CD4-positive, alpha-beta T cell treated with Interleukin-12 subunit alpha and Interleukin-12 subunit beta, for 1 hour (primary cell): ENCODE results near the gene OR1E2.
"Not testable (repeated sequence)": the region's sequence is repeated elsewhere in the genome, so short reads cannot be mapped to it uniquely, and the experiment has no call there.

ENCODE experiments used
- DNase-seq: peaks from one replicate; pipeline ENCODE4 v3.0.0-alpha.2; 2020

OR1E2 gene, protein sequence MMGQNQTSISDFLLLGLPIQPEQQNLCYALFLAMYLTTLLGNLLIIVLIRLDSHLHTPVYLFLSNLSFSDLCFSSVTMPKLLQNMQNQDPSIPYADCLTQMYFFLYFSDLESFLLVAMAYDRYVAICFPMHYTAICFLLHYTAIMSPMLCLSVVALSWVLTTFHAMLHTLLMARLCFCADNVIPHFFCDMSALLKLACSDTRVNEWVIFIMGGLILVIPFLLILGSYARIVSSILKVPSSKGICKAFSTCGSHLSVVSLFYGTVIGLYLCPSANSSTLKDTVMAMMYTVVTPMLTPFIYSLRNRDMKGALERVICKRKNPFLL

DNA sequence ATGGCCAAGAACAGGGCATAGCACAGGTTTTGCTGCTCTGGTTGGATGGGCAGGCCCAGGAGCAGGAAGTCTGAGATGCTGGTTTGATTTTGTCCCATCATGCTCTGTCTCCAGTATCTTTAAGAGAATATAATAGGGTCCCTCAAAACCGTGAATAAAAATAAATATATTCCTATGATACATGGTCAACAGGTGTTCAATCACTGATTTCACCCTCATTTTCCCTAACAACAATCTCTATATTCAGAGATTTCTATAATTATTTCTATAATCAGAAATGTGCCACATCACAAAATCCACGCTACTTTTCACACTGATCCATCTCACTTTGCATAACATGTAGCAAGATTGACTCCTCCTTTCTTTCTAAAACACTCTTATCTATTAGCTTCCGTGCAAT is at the start of gene OR1E2:
OR1E2 (minus strand) TSS at position 101 of the 400 bp plus-strand sequence; CDS start at position 101, 0 bp downstream.
- DNase-seq = no peak

DNA sequence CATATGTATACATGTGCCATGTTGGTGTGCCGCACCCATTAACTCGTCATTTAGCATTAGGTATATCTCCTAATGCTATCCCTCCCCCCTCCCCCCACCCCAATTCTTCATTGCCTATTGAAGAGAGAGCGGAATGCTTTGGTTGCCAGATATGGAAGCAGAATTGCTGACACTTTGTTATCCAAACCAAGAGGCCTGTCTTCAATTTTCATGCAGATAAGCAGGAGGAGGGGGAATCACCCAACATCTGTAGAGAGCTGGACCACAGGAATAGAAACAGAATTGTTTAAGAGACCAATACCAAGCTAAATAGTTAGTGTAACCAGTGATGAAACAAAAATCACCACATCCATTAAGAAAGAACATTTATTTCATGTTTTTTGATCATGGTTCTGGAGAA is 49.2 kb upstream of the OR1E2 start:
- DNase-seq = no peak

DNA sequence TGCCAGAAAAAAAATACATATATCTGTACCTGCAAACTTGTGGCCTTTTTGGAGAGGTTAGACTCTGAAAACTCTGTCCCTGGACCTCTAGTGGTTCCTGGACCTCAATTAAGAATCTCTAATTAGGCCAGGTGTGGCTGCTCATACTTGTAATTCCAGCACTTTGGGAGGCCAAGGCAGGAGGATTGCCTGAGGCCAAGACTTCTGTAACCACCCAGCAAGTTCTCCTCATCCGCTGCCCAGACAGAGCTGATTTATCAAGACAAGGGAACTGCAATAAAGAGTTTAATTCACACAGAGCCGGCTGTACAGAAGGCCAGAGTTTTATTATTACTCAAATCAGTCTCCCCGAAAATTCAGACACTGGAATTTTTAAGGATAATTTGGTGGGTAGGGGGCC is 46.3 kb upstream of the OR1E2 start:
- DNase-seq = no peak

DNA sequence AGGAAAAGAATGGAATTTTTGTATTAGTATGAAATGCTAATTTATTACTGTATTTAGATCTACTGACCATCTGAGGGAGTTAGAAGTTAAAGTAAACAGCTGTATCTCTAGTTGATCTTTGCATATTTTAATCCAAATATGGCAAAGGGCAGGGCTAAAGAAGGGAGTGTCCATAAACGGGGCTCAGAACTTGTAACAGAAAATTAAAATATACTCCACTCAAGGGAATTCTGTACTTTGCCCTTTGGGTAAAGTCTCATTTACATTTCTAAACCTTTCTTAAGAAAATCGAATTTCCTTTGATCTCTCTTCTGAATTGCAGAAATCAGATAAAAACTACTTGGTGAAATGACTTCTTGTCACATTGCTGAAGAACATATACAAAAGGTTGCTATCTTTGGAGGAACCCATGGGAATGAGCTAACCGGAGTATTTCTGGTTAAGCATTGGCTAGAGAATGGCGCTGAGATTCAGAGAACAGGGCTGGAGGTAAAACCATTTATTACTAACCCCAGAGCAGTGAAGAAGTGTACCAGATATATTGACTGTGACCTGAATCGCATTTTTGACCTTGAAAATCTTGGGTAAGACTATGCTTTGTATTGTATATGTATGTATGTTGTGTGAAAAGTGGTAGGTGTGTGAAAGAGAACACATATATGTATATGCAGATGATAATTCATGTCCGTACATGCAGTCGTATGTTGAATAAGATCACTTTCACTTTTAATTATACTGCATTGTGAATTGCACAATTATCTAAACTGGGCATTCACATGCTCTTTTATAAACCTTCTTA is 42.4 kb upstream of the OR1E2 start, which contains the start of gene ASPA:
ASPA (plus strand) TSS at position 186 of the 799 bp plus-strand sequence; CDS start at position 349, 163 bp downstream.
- DNase-seq = no peak

DNA sequence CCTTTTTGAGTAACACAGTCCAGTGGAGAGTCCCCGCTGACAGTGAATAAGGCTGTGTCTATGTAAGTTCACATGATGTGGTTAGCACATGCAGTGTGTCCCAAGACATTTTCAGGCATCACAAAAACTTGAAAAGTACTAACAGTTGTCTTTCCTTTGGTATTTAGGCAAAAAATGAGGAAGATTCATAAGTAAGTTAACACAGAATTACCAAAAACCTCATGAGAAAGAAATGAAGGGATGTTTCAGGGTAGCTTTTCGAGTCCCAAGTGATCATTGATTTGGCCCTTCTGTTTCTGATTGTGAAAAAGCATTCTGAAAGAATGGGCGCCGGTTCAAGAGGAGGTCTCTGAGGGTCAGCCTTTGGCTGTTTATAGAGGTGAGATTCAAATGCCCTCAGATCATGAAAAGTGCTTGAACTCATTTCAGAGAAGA is 41.6 kb upstream of the OR1E2 start:
- no peak for DNase-seq

DNA sequence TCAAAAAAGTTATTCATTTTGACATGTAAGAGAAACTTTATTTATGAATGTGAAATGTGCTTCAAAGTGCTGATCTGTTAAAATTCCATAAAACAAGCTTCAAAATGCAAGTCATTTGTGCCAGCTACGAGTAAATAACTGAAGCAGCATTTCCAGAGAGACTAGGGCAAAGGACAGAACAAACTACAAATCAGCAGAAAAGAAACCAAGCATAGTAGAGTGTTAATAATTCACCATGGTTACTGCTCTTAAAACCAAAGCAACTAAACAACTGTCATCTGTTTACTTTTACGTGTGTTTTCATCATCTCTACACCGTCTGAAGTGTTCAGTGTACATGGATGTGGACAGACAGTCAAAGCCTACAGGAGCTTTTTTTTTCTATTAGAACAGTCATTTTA is 40.6 kb upstream of the OR1E2 start:
- no peak for DNase-seq

DNA sequence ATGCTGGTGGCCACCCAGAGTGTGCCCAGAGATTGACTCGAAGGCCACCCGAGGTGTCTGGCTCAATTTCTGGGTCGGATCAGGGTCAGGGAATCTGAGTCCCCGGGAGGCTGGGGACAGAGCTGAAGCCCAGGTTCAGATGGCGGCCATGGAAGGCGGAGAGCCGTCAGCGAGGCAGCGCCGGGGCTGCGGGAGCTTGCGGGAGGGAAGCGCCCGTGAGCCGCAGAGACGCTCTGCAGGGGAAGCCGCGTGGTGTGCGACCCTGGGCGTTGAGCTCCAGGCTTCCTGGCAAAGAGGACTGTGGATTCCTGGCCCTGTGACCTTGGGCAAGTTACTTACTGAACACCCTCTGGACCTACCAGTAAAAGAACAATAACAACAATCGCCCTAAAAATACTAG is 38.5 kb upstream of the OR1E2 start:
- no peak for DNase-seq

DNA sequence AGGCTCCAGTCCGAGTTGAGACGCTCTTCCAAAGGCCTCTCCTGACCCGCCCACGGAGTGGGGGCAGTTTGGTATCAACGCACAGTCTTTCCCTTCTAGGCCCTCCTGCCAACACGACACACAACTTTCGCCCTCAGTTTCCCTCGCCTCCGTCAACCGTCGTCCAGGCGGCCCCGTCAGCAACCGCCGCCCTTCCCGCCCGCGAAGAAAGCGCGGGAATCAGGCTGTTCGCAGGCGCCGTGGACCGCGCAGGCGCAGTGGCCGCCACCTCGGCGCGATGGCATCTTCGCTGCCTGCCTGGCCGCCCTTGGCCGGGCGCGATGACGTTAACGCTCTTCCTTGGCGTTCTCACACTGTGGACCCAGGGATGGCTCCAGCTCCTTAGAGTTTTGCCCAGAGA is 38.0 kb upstream of the OR1E2 start, which contains the start of gene SPATA22:
SPATA22 (minus strand) TSS at position 221 of the 400 bp plus-strand sequence. CDS start 2,494 bp downstream, outside the sequence.
- no peak for DNase-seq

DNA sequence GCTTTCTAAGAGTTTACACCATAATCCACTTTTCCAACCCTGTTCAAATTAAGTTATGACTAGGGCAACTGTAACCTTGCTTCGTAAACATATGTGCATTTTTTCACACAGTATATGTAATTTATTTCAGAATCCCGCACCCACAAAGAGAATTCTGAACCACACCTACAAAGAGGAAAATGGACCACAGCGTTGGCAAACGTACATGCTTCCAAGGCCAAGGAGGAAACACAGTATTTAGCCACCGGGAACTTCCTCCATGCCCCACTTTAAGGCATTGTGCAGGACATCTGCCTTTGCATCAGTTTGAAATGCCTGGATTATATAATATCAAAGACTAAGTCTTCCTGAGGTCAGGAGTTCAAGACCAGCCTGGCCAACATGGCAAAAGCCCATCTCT is 35.9 kb upstream of the OR1E2 start:
- no peak for DNase-seq

DNA sequence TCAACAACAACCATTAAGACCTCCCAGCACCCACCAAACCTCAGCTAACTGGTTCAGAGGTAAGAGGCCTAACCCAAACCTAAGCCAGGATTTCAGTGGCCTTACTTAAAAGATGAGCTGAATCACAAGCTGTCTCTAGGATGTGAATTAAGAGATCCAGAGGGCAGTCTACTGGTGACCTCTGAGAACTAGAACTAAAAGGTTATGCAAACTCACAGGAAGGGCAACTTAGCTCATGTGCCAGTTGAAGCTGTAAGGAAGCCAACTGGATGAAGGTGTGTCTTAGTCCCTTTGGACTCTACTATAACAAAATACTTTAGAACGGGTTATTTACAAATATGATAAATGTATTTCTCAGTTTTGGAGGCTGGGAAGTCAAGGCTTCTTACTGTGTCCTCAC is 32.7 kb upstream of the OR1E2 start:
- not testable (repeated sequence) for DNase-seq

DNA sequence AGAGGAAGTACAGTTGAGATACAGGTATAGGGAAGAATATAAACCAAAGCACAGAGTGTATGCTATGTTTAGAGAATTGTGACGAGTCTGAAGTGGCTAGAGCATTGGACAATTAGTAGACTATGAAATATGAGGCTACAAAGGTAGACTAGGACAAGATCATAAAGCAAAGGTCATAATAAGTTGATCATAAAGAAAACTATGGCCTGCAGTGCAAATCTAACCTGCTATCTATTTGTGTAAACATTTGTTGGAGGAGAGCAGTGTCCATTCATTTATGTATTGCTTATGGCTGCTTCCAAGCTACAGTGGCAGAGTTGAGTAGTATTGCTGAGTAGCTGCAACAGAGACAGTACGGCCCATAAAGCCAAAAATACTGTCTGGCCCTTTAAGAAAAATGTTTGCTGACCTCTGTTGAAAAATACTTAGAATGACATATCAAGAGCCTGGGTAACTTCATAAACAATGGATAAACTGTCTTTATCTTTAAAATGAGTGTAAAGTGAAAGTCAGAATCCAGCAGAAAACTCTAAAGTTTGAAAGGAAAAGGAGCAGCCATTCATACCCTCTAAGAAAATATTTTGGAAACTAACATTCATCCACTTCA is 14.5 kb upstream of the OR1E2 start:
- no peak for DNase-seq

DNA sequence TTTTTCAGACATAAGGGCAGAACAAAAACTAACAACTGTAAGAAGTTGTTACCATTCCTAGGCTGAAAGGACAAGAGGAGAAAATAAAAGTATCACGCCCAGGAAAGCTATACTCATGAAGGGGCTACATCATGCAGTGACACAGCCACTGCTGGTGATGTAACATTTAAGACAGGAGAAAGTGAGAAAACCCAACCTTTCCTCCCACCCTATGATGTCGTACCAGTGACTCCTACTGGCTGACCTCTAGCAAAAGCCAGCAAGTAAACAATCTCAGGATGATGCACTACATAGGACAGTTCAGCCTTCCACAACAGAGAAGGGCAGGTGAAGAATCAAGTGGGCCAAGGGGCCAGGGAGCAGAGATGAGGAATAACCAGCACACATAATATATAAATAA is 14.0 kb upstream of the OR1E2 start:
- no peak for DNase-seq

DNA sequence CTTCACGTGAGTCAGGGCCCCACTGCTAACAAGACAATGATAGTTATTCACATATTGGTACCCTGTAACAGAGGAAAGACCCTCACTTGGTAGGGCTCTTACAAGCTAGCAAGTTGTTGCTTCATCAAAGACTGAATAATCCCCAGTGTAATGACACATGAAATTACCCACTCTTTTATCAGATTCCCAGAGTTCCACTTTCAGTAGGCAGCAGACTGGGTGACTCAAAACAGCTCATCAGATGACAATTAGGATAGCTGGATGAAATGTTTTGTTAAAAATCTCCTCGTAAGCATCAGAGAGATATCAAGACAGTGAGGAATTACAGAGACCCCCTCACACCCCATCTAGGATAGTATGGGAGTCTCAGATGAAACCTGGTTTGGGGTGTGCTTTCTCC is 6.8 kb upstream of the OR1E2 start:
- DNase-seq = no peak

DNA sequence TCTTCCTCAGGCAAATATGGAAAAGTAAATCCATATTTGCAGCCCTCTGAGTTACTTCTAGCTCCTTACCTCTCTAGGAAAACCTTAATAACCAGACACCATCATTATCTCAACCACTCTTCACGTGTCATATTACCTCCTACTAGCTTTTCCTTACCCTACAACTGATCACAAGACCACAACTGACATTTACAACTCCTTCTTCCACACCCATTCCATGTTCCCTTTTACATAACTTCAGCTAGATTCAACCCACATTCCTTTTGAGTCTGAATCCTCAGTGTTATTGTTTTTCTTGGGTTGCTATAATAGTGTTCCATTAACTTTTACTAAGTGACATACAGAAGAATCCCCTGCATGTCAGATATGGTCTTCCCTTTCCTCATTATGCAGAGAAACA is 4.7 kb upstream of the OR1E2 start:
- no peak for DNase-seq

DNA sequence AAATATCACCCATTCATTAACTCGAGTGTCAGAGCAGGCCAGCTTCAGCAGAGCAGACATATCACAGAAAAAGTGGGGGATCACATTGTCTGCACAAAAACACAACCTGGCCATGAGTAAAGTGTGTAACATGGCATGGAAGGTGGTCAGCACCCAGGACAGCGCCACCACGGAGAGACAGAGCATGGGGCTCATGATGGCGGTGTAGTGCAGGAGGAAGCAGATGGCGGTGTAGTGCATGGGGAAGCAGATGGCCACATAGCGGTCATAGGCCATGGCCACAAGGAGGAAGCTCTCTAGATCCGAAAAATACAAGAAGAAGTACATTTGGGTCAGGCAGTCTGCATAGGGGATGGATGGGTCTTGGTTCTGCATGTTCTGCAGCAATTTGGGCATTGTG is 426 bp downstream of the OR1E2 start:
- peak; percentile 2 for DNase-seq

DNA sequence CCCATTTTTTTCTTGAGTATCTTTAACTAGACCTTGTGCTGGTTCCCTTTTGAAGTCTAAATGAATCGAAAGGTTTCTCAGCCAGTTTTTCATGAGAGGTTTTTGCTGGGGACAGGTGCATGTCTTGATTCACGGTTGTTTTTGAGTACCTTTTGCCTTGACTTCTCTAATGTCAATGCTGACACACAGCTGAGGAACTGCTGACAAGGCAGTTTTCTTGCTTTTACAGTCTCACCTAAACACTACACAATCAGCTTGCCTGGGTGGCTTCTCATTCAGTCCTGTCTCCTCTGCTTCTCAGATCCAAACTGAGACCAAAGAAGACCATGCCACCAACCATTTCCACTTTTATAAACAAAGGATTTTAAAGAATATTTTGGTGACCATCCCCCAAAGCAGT is 15.4 kb downstream of the OR1E2 start:
- no peak for DNase-seq

DNA sequence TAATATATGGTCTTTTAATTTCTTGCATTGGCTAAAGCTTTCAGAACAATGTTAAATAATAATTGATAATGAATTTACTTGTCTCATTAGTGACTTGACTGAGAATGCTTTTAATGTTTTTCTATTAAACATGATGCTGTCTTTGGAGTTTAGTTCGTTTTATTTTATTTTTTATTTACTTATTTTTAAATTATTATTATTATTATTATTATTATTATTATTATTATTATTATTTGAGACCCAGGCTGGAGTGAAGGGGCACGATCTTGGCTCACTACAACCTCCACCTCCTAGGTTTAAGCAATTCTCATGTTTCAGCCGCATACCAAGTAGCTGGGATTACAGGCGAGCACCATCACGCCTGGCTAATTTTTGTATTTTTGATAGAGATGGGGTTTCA is 18.0 kb downstream of the OR1E2 start:
- no peak for DNase-seq

DNA sequence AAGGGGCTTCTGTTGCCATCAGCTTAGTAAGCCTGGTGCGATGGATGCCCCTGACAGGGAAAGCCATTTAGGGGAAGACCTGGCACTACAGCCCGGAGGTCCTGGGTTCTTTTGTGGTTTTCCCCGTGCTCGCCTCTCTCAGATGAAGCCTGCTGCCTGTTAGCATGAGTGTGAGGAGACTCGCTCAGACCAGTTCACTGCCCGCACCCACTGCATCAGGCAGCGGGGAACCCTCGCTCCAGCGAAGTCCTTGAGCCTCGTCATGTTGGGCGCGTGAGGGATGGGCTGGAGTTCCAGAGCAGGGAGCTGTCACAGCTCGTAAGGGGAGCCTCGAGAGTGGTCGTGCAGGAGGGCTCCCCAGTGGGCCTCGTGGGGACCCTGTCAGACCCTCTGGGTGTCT is 21.4 kb downstream of the OR1E2 start:
- not testable (repeated sequence) for DNase-seq

DNA sequence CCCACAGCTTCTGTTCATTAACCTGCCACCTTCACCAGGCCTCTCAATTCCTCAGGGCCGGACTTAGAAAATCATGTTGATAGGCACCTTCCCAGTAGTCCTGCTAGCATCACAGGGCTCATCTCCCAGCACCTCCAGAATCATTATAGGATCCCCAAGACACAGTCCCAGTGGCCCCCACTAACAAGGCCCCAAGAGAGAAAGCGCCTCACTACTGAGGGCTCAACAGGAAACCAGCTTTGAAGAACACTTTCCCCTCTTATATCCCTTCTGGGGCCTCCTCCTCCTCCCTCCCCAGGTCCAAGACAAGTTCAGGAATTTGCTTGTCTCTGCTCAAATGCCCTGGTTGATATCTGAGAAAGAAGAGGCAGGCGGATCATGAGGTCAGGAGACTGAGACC is 22.6 kb downstream of the OR1E2 start, which contains the start of gene OR3A3:
OR3A3 (plus strand) TSS at position 301 of the 400 bp plus-strand sequence.
- no peak for DNase-seq

DNA sequence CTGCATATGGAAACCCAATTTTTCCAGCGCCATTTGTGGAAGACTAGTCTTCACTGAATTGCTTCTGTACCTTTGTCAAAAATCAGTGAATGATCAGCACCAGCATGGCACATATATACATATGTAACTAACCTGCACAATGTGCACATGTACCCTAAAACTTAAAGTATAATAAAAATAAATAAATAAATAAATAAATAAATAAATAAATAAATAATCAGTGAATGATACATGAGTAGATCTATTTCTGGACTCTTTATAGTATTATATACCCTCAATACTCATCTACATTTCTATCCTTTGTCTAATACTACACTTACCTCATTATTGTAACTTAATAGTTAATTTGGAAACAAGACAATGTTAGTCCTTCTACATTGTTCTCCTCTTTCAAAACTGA is 29.8 kb downstream of the OR1E2 start:
- not testable (repeated sequence) for DNase-seq

DNA sequence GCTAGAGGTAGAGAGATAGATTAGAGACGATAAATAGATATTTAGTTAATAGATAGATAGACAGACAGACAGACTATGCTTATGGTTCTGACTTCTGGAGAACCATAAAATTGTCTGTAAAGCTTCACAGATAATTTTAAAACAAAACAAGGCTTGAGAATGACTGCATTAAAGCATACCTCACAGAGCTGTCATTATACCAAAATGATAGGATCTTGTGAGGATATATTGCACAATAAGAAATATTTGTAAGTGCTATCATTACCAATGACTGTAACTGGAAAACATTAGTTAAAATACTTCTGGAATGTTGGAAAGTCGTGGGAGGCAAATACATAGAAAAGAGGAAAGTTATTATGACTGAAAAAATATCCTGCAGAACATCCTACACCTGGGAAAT is 31.9 kb downstream of the OR1E2 start:
- DNase-seq = no peak

DNA sequence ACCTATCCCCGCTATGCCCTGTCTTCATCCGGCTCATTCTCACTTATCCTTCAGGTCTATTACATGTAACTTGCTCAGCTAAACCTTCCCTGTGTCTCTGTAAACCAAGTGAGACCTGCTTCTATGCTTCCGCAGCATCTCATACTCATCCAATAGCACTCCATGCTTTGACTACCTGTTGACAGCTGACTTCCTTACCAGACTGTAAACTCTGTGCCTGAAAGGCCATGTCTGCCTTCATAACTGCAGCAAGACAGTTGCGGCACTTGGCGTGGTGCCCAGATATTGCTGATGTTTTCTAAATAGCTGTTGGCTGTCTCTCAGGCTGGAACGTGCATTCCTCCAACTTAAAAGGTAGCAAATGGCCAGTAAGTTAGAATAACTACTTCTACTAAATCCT is 33.6 kb downstream of the OR1E2 start:
- no peak for DNase-seq

DNA sequence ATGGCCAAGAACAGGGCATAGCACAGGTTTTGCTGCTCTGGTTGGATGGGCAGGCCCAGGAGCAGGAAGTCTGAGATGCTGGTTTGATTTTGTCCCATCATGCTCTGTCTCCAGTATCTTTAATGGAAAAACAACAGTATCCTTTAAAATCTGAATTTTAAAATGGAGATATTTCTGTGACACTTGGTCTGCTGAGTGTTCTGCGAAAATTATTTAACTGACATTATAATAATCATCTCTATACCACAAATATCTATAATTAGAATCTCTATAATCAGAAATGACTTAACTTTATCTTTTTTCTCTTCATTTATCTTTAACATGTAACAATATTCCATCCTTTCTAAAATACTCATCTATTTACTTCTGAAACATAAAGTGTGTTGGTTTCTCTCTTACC is 35.3 kb downstream of the OR1E2 start, which contains the start of gene OR1E1:
OR1E1 (minus strand) TSS at position 101 of the 400 bp plus-strand sequence; CDS start at position 101, 0 bp downstream.
- no peak for DNase-seq
